Effector memory CD4-positive, alpha-beta T cell (primary cell): ENCODE results near the gene MAGEA3.
"Not testable (repeated sequence)": the region's sequence is repeated elsewhere in the genome, so short reads cannot be mapped to it uniquely, and the experiment has no call there.

Source experiments
- DNase-seq, 3 donors: peaks; one replicate each; pipeline ENCODE4 v3.0.0-alpha.2; 2020
- H3K27ac ChIP-seq: 2 replicates; pipeline ENCODE4 v1.7.0; 2013; ENCODE audit warnings: mild to moderate bottlenecking, low read length, moderate library complexity; ENCODE audit not compliant: insufficient read depth, poor library complexity, severe bottlenecking
- H3K27me3 ChIP-seq: replicated peaks from 2 replicates; pipeline ENCODE4 v1.7.0; 2013; ENCODE audit warnings: mild to moderate bottlenecking, low read length; ENCODE audit not compliant: insufficient read depth, control insufficient read depth, poor library complexity, severe bottlenecking
- H3K36me3 ChIP-seq: 2 replicates; pipeline ENCODE4 v1.7.0; 2013; ENCODE audit warnings: mild to moderate bottlenecking, low read length, moderate library complexity; ENCODE audit not compliant: control insufficient read depth, insufficient read depth
- H3K4me1 ChIP-seq: 2 replicates; pipeline ENCODE4 v1.7.0; 2013; ENCODE audit warnings: low read length, mild to moderate bottlenecking; ENCODE audit not compliant: control insufficient read depth, insufficient read depth, poor library complexity, severe bottlenecking
- H3K4me3 ChIP-seq: 2 replicates; pipeline ENCODE4 v1.7.0; 2013; ENCODE audit warnings: low read length, low read depth, mild to moderate bottlenecking; ENCODE audit not compliant: insufficient read depth, poor library complexity, severe bottlenecking
- H3K9me3 ChIP-seq: 2 replicates; pipeline ENCODE4 v1.7.0; 2013; ENCODE audit warnings: mild to moderate bottlenecking, low read length, moderate library complexity; ENCODE audit not compliant: control insufficient read depth

The MAGEA3 gene

DNA sequence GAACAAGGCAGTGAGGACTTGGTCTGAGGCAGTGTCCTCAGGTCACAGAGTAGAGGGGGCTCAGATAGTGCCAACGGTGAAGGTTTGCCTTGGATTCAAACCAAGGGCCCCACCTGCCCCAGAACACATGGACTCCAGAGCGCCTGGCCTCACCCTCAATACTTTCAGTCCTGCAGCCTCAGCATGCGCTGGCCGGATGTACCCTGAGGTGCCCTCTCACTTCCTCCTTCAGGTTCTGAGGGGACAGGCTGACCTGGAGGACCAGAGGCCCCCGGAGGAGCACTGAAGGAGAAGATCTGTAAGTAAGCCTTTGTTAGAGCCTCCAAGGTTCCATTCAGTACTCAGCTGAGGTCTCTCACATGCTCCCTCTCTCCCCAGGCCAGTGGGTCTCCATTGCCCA lies 1.8 kb downstream of the MAGEA3 start:
- H3K27ac ChIP-seq, H3K9me3 ChIP-seq, DNase-seq, H3K36me3 ChIP-seq, H3K27me3 ChIP-seq, H3K4me3 ChIP-seq, H3K4me1 ChIP-seq: not testable (repeated sequence)

DNA sequence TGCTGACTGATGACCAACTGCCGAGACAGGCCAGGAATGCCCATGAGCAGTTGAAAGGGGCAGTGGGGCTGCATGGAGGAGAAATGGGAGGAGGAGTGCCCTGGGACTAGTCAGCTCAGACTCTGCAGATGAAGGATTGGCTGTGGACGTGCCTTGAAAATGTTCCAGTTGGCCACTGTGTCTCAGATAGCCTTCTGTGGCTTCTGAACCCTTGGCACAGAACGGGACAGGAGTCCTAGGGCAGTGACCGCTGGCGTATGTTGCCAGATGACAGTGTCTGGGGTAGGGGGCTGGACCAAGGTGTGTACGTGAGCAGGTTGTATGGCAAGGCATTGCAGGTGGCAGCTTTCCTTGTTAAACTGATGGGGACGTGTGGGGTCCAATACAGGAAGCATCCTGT lies 7.9 kb downstream of the MAGEA3 start:
- not testable (repeated sequence) for H3K27ac ChIP-seq, DNase-seq, H3K9me3 ChIP-seq, H3K36me3 ChIP-seq, H3K27me3 ChIP-seq, H3K4me3 ChIP-seq, H3K4me1 ChIP-seq

DNA sequence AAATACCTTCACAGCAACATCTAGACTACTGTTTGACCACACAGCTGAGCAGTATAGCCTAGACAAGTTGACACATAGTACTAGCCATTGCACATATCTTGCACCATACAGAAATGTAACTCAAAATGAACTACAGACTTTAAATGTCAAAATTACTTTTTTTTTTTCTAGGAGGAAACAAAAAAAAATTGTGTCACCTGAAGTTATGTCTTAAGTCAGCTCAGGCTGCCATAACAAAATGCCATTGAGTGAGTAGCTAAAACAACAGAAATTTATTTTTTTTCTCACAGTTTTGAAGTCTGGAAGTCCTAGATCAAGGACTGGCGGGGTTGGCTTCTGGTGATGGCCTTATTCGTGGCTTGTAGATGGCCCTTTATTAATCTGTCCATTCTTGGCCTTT lies 10.6 kb downstream of the MAGEA3 start, which contains the start of gene CSAG2:
TSS of gene CSAG2 (minus strand) at position 101 of the 400 bp plus-strand sequence. CDS start 161 bp downstream, outside the sequence.
- H3K4me1 ChIP-seq, DNase-seq, H3K27ac ChIP-seq, H3K4me3 ChIP-seq, H3K27me3 ChIP-seq, H3K9me3 ChIP-seq, H3K36me3 ChIP-seq: not testable (repeated sequence)

DNA sequence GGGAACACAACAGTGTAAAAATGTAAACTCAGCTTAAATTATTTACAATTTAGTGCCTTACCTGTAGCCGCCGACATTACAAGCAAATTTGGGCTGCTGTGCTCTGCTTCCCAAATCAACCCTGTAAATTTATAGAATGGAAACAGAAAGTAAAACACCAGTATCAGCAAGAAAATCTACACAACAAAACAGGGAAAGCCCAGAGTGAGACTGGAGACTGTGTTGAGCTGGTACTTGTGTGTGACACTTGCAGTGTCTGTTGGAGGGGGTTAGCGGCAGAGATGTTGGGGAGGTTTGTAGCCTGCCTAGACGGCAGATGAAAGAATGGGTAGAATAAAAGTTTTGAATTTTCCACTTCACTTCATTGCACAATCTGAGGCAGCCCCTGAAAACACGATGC lies 14.6 kb downstream of the MAGEA3 start:
- H3K4me1 ChIP-seq = not testable (repeated sequence)

DNA sequence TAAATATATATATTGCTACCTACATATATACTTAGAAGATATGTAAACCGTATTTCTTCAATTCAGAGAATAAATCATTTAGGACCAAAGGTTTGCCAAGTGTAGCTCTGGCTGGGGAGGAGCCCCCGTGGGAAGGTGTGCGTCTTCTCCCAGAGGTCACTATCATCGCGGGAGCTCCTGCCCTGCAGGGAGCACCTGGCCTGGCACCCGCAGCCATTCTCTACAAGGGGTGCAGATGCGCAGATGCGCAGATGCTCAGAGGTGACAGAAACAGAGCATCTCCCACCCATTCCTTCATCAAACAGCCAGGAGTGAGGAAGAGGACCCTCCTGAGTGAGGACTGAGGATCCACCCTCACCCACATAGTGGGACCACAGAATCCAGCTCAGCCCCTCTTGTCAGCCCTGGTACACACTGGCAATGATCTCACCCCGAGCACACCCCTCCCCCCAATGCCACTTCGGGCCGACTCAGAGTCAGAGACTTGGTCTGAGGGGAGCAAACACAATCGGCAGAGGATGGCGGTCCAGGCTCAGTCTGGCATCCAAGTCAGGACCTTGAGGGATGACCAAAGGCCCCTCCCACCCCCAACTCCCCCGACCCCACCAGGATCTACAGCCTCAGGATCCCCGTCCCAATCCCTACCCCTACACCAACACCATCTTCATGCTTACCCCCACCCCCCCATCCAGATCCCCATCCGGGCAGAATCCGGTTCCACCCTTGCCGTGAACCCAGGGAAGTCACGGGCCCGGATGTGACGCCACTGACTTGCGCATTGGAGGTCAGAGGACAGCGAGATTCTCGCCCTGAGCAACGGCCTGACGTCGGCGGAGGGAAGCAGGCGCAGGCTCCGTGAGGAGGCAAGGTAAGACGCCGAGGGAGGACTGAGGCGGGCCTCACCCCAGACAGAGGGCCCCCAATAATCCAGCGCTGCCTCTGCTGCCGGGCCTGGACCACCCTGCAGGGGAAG lies 15.5 kb downstream of the MAGEA3 start, which contains the start of gene MAGEA2B:
TSS of gene MAGEA2B (plus strand) at position 814 of the 973 bp plus-strand sequence. CDS start 2,479 bp downstream, outside the sequence.
- not testable (repeated sequence) for H3K9me3 ChIP-seq, H3K4me3 ChIP-seq, H3K27me3 ChIP-seq, H3K27ac ChIP-seq, DNase-seq, H3K36me3 ChIP-seq, H3K4me1 ChIP-seq

More for the DNA sequence above, 14.6 kb downstream of the MAGEA3 start:
- not testable (repeated sequence) for DNase-seq, H3K4me3 ChIP-seq, H3K27ac ChIP-seq, H3K36me3 ChIP-seq, H3K9me3 ChIP-seq, H3K27me3 ChIP-seq

DNA sequence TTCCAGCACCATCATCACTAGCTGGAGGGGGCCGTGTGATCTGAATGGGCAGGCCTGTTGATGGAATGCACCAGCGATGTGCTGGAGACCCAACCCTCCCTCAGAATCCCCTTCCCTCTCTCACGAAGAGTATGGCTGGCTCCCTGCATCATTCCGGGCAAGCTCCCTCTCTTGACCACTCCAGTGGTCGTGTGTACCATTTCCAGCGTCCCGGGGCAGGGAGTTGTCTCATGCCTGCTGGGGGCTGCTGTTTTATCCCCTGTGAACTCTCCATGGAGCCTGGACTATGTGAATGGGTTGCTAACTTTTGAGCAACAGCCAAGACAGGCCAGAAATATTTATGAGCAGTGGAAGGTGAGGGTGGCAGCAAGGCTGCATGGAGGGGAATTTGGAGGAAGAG lies 26.8 kb downstream of the MAGEA3 start:
- Histone ChIP-seq H3K4me1 (no peaks in the 10 kb centered on the region), H3K9me3 (no peaks in the 10 kb centered on the region), H3K4me3 (no peak overlapping the region), H3K36me3 (no peaks in the 10 kb centered on the region), H3K27ac (no peak overlapping the region), H3K27me3 (no peaks in the 10 kb centered on the region)
- no peak for DNase-seq

DNA sequence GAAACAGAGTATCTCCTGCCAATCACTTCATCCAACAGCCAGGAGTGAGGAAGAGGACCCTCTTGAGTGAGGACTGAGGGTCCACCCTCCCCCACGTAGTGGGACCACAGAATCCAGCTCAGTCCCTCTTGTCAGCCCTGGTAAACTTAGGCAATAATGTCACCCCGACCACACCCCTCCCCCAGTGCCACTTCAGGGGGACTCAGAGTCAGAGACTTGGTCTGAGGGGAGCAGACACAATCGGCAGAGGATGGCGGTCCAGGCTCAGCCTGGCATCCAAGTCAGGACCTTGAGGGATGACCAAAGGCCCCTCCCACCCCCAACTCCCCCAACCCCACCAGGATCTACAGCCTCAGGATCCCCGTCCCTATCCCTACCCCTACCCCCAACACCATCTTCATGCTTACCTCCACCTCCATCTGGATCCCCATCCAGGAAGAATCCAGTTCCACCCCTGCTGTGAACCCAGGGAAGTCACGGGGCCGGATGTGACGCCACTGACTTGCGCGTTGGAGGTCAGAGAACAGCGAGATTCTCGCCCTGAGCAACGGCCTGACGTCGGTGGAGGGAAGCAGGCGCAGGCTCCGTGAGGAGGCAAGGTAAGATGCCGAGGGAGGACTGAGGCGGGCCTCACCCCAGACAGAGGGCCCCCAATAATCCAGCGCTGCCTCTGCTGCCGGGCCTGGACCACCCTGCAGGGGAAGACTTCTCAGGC lies 34.8 kb downstream of the MAGEA3 start, which contains the start of the genes CSAG1 and MAGEA12:
TSS of gene CSAG1 (minus strand) at position 461 of the 715 bp plus-strand sequence. CDS start 1,261 bp downstream, outside the sequence.
TSS of gene MAGEA12 (plus strand) at position 497 of the 715 bp plus-strand sequence. CDS start 2,405 bp downstream, outside the sequence.
- no peaks in the 10 kb centered on the region for H3K9me3 ChIP-seq
- no peak within 1 kb of the TSS for H3K27ac ChIP-seq
- H3K4me1 ChIP-seq = no peaks in the 10 kb centered on the region
- no peak within 1 kb of the TSS for H3K4me3 ChIP-seq
- no peak for DNase-seq
- H3K36me3 ChIP-seq = no peaks in the 10 kb centered on the region
- no peaks in the 10 kb centered on the region for H3K27me3 ChIP-seq

DNA sequence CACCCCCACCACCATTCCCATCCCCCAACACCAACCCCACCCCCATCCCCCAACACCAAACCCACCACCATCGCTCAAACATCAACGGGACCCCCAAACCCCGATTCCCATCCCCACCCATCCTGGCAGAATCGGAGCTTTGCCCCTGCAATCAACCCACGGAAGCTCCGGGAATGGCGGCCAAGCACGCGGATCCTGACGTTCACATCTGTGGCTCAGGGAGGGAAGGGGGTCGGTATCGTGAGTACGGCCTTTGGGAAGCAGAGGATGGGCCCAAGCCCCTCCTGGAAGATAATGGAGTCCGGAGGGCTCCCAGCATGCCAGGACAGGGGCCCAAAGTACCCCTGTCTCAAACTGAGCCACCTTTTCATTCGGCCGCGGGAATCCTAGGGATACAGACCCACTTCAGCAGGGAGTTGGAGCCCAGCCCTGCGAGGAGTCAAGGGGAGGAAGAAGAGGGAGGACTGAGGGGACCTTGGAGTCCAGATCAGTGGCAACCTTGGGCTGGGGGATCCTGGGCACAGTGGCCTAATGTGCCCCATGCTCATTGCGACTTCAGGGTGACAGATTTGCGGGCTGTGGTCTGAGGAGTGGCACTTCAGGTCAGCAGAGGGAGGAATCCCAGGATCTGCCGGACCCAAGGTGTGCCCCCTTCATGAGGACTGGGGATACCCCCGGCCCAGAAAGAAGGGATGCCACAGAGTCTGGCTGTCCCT lies 35.7 kb downstream of the MAGEA3 start:
- not testable (repeated sequence) for DNase-seq, H3K9me3 ChIP-seq, H3K27ac ChIP-seq, H3K27me3 ChIP-seq, H3K36me3 ChIP-seq, H3K4me3 ChIP-seq, H3K4me1 ChIP-seq

DNA sequence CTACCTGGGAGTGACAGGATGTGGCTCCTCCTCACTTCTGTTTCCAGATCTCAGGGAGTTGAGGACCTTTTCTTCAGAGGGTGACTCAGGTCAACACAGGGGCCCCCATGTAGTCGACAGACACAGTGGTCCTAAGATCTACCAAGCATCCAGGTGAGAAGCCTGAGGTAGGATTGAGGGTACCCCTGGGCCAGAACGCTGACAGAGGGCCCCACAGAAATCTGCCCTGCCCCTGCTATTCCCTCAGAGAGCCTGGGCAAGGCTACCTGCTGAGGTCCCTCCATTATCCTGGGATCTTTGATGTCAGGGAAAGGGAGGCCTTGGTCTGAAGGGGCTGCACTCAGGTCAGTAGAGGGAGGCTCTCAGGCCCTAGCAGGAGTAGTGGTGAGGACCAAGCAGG lies 36.5 kb downstream of the MAGEA3 start:
- Histone ChIP-seq H3K9me3 (no peaks in the 10 kb centered on the region), H3K4me1 (no peaks in the 10 kb centered on the region), H3K4me3 (no peak overlapping the region), H3K36me3 (no peaks in the 10 kb centered on the region), H3K27me3 (no peaks in the 10 kb centered on the region), H3K27ac (no peak overlapping the region)
- no peak for DNase-seq
